Left ventricle myocardium inferior (tissue), 1 donor: ENCODE results near the gene MINDY1. TPM values are rescaled to one million over a fixed set of nuclear protein-coding genes. Genes with fewer than 3 reads are reported as not detected.

ENCODE experiments used
- DNase-seq: peaks from one replicate; pipeline ENCODE4 v3.0.0-alpha.2; 2020
- H3K27ac ChIP-seq: fragments of 200-600 bp; replicated peaks from 2 replicates; pipeline ENCODE4 v1.8.0; 2021
- H3K27me3 ChIP-seq: fragments of 200-600 bp; 2 replicates; pipeline ENCODE4 v1.8.0; 2021; ENCODE audit warnings: low read depth
- H3K36me3 ChIP-seq: fragments of 200-600 bp; 2 replicates; pipeline ENCODE4 v1.8.0; 2021
- H3K4me1 ChIP-seq: fragments of 200-600 bp; 2 replicates; pipeline ENCODE4 v1.8.0; 2021
- H3K4me3 ChIP-seq: fragments of 200-600 bp; 2 replicates; pipeline ENCODE4 v1.8.0; 2021; ENCODE audit warnings: mild to moderate bottlenecking, moderate library complexity
- H3K9me3 ChIP-seq: fragments of 200-600 bp; replicated peaks from 2 replicates; pipeline ENCODE4 v1.8.0; 2021
- intact Hi-C: fragments of 100-400 bp; cut with micrococcal nuclease; formaldehyde crosslinking; loops from one replicate; pipeline ENCODE4 v1.11.0; 2022
- total RNA-seq: library from RNA; stranded (reverse); fragmentation: NEBNext Ultra II Directional; extraction: Animal tissue kit (Norgen Biotek cat#: 25700); gene quantifications from one replicate; pipeline ENCODE4 v1.2.1, GENCODE V29; 2021
- TF ChIP-seq, protein P1 (sequence below): fragments of 200-600 bp; IDR thresholded peaks from 2 replicates; pipeline ENCODE4 v1.8.0; 2021; ENCODE audit warnings: antibody characterized with exemption, mild to moderate bottlenecking, borderline replicate concordance
- donor health status: DM: no; HTN: yes; CAD: no; lungs with severe emphysema.

The MINDY1 gene
- total RNA-seq, 1 donor from 2014 or later, result 44.3 TPM

DNA sequence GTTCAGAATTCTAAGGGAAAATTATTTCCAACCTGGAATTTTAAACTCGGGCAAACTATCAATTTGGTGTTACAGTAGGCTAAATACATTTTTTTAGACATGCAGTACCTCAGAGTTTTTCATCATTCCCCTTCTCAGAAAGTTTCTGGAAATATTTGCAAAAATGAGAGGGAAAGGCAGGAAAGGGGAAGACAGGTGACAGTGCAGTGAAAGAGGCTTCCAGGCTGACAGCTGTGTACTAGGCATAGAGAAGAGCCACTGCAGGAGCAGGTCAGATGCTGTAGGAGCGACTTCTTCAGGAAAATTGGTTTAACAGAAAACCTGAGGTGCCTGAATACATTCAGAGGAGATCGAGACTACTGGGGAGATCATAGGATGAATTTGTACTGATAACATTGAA lies 52.0 kb downstream of the MINDY1 start:
- H3K9me3 ChIP-seq, result no peaks in the 10 kb centered on the region
- no peaks in the 10 kb centered on the region for H3K4me1 ChIP-seq
- no peaks in the 10 kb centered on the region for H3K27me3 ChIP-seq
- no peak overlapping the region for H3K27ac ChIP-seq
- intact Hi-C loops, result no loop called here
- DNase-seq, result no peak
- TF ChIP-seq, protein P1, sequence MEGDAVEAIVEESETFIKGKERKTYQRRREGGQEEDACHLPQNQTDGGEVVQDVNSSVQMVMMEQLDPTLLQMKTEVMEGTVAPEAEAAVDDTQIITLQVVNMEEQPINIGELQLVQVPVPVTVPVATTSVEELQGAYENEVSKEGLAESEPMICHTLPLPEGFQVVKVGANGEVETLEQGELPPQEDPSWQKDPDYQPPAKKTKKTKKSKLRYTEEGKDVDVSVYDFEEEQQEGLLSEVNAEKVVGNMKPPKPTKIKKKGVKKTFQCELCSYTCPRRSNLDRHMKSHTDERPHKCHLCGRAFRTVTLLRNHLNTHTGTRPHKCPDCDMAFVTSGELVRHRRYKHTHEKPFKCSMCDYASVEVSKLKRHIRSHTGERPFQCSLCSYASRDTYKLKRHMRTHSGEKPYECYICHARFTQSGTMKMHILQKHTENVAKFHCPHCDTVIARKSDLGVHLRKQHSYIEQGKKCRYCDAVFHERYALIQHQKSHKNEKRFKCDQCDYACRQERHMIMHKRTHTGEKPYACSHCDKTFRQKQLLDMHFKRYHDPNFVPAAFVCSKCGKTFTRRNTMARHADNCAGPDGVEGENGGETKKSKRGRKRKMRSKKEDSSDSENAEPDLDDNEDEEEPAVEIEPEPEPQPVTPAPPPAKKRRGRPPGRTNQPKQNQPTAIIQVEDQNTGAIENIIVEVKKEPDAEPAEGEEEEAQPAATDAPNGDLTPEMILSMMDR, result no peak
- H3K4me3 ChIP-seq, result no peak overlapping the region
- H3K36me3 ChIP-seq, result peaks cover 99% of the 10 kb centered on the region

Other genes starting within 250 kb of the MINDY1 start
- gene CTSS, start 241.1 kb downstream of the MINDY1 start, total RNA-seq, result 27.5 TPM
- gene CTSK, start 198.6 kb downstream of the MINDY1 start, total RNA-seq, result 8.2 TPM
- 26.5 TPM for gene ARNT, start 130.3 kb downstream of the MINDY1 start, total RNA-seq
- gene CTXND2, start 119.8 kb downstream of the MINDY1 start, total RNA-seq, result not detected
- gene SETDB1, start 80.5 kb downstream of the MINDY1 start, total RNA-seq, result 17.2 TPM
- 78.9 TPM for gene CERS2, start 32.1 kb downstream of the MINDY1 start, total RNA-seq
- 0.14 TPM for gene ANXA9, start 24.6 kb downstream of the MINDY1 start, total RNA-seq
- 42.8 TPM for gene PRUNE1, start 1.5 kb upstream of the MINDY1 start, total RNA-seq
- gene BNIPL, start 29.7 kb upstream of the MINDY1 start, total RNA-seq, result 0.47 TPM
- 7.1 TPM for gene C1orf56, start 40.8 kb upstream of the MINDY1 start, total RNA-seq
- 24.8 TPM for gene CDC42SE1, start 52.7 kb upstream of the MINDY1 start, total RNA-seq
- 34.1 TPM for gene MLLT11, start 53.5 kb upstream of the MINDY1 start, total RNA-seq
- gene GABPB2, start 63.9 kb upstream of the MINDY1 start, total RNA-seq, result 12.2 TPM
- 77.7 TPM for gene SEMA6C, start 139.7 kb upstream of the MINDY1 start, total RNA-seq
- gene TNFAIP8L2, start 149.7 kb upstream of the MINDY1 start, total RNA-seq, result 0.88 TPM
- 12.0 TPM for gene LYSMD1, start 159.0 kb upstream of the MINDY1 start, total RNA-seq
- 19.4 TPM for gene SCNM1, start 159.2 kb upstream of the MINDY1 start, total RNA-seq
- gene TMOD4, start 169.1 kb upstream of the MINDY1 start, total RNA-seq, result not detected
- gene VPS72, start 183.3 kb upstream of the MINDY1 start, total RNA-seq, result 40.5 TPM
- 28.5 TPM for gene PIP5K1A, start 191.7 kb upstream of the MINDY1 start, total RNA-seq
- 142 TPM for gene PSMD4, start 247.8 kb upstream of the MINDY1 start, total RNA-seq